Measurements from ENCODE around the gene PDE5A.
"Not testable (repeated sequence)": the region's sequence is repeated elsewhere in the genome, so short reads cannot be mapped to it uniquely, and the experiment has no call there.

DNA sequence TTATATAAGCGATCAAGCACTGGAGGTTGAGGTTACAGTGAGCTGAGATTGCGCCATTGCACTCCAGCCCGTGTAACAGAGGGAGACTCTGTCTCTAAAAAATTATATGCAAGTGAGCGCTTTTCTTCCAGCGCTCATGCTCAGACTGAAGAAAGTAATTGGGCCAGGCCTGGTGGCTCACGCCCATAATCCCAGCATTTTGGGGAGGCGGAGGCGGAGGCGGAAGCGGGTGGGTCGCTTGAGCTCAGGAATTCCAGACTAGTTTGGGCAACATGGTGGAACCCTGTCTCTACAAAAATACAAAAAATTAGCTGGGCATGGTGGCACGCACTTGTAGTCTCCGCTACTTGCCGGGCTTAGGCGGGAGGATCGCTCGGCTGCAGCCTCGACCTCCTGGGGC lies 172.9 kb downstream of the PDE5A start:
- TF ChIP-seq CTCF (IDR thresholded peaks at IDR 0.05; ENCODE audit: low read depth, low read length, poor library complexity, severe bottlenecking); EZH2phosphoT487 (IDR thresholded peaks at IDR 0.05; ENCODE audit: borderline replicate concordance, low read length): not testable (repeated sequence)
